H1 (cell line): ENCODE data around the gene CFAP91.

Experiments
- BCL11A ChIP-seq, 2 experiments: IDR thresholded peaks; one replicate each; pipeline ENCODE4 v1.6.1; 2011; ENCODE audit warnings: low read depth in 2 of 2, low read length in 2 of 2, mild to moderate bottlenecking in 2 of 2
- CBX5 ChIP-seq: fragments of 300-800, 300-1000 bp; sonication (generic); IDR thresholded peaks from 2 replicates; pipeline ENCODE4 v1.7.1; 2016; ENCODE audit warnings: antibody characterized with exemption, low read length, low read depth
- CTCF ChIP-seq, 3 experiments: IDR thresholded peaks; 1 replicate in 2 of 3; 2 replicates in 1 of 3; pipeline versions ENCODE4 v1.5.1 to v1.6.1; 2011; ENCODE audit warnings: low read length in 3 of 3, mild to moderate bottlenecking in 3 of 3, inconsistent platforms in 2 of 3, low read depth in 1 of 3, moderate library complexity in 1 of 3; ENCODE audit not compliant: insufficient read depth in 1 of 3; ENCODE audit errors: control extremely low read depth in 1 of 3
- E2F6 ChIP-seq: IDR thresholded peaks from 2 replicates; pipeline ENCODE4 v1.6.1; 2012; ENCODE audit warnings: inconsistent platforms
- EGR1 ChIP-seq: IDR thresholded peaks from 2 replicates; pipeline ENCODE4 v1.6.1; 2011; ENCODE audit warnings: low read depth, low read length, borderline replicate concordance
- HDAC2 ChIP-seq, 2 experiments: fragments of 300-600 bp in 1 of 2; sonication (generic) in 1 of 2; IDR thresholded peaks; 2 replicates each; pipeline ENCODE4 v1.6.1; 2011 to 2012; ENCODE audit warnings: low read depth in 2 of 2, low read length in 2 of 2, mild to moderate bottlenecking in 2 of 2, moderate library complexity in 2 of 2, borderline replicate concordance in 1 of 2, inconsistent platforms in 1 of 2
- KDM1A ChIP-seq: fragments of 200-600, 300-600 bp; sonication (generic); IDR thresholded peaks from 2 replicates; pipeline ENCODE4 v1.7.1; 2016; ENCODE audit warnings: mild to moderate bottlenecking, low read length, borderline replicate concordance
- MAX ChIP-seq: IDR thresholded peaks from 2 replicates; pipeline ENCODE4 v1.6.1; 2012; ENCODE audit warnings: inconsistent platforms
- POLR2A ChIP-seq, 2 experiments: IDR thresholded peaks; 1 replicate in 1 of 2; 2 replicates in 1 of 2; pipeline ENCODE4 v1.6.1; 2011; ENCODE audit warnings: low read depth in 2 of 2, low read length in 2 of 2, mild to moderate bottlenecking in 2 of 2; ENCODE audit errors: control extremely low read depth in 1 of 2
- RAD21 ChIP-seq, 2 experiments: IDR thresholded peaks in 1 of 2; conservative IDR thresholded peaks in 1 of 2; 2 replicates each; pipeline ENCODE4 v1.6.1; 2011; ENCODE audit warnings: low read depth in 2 of 2, low read length in 2 of 2, improper control_type of control experiment in 1 of 2, inconsistent platforms in 1 of 2, mild to moderate bottlenecking in 1 of 2, moderate library complexity in 1 of 2
- RFX5 ChIP-seq: IDR thresholded peaks from 2 replicates; pipeline ENCODE4 v1.6.1; 2011; ENCODE audit warnings: low read depth, low read length, improper control_type of control experiment, borderline replicate concordance
- SIN3A ChIP-seq, 2 experiments: IDR thresholded peaks in 1 of 2; conservative IDR thresholded peaks in 1 of 2; 2 replicates each; pipeline ENCODE4 v1.6.1; 2011 to 2012; ENCODE audit warnings: low read length in 2 of 2, improper control_type of control experiment in 1 of 2, low read depth in 1 of 2, mild to moderate bottlenecking in 1 of 2
- TAF1 ChIP-seq: IDR thresholded peaks from 2 replicates; pipeline ENCODE4 v1.6.1; 2011; ENCODE audit warnings: mild to moderate bottlenecking, low read depth, low read length
- USF2 ChIP-seq: IDR thresholded peaks from 2 replicates; pipeline ENCODE4 v1.6.1; 2011; ENCODE audit warnings: low read length, improper control_type of control experiment

- TF ChIP-seq SIN3A (conservative IDR thresholded peaks at IDR 0.05 in 1 of 2, IDR thresholded peaks at IDR 0.05 in 1 of 2; ENCODE audit: low read depth in 1 of 2, low read length in 2 of 2) (no peak), CTCF (IDR thresholded peaks at IDR 0.05; ENCODE audit: control extremely low read depth in 1 of 3, insufficient read depth in 1 of 3, low read depth in 1 of 3, low read length in 3 of 3) (no peak), E2F6 (no peak), HDAC2 (IDR thresholded peaks at IDR 0.05; ENCODE audit: borderline replicate concordance in 1 of 2, low read depth in 2 of 2, low read length in 2 of 2) (no peak), TAF1 (no peak), KDM1A (no peak), RFX5 (no peak), EGR1 (no peak), RAD21 (IDR thresholded peaks at IDR 0.05 in 1 of 2, conservative IDR thresholded peaks at IDR 0.05 in 1 of 2; ENCODE audit: low read depth in 2 of 2, low read length in 2 of 2) (no peak), POLR2A (IDR thresholded peaks at IDR 0.05; ENCODE audit: control extremely low read depth in 1 of 2, low read depth in 2 of 2, low read length in 2 of 2) (no peak), BCL11A (IDR thresholded peaks at IDR 0.05; ENCODE audit: low read depth in 2 of 2, low read length in 2 of 2) (no peak), CBX5 (no peak), MAX (no peak), USF2 (no peak)
These were observed 12.3 kb downstream of the CFAP91 start for GRCh38 chr3:119715105-119715504.
